GM23338 (cell line): ENCODE results near the gene MRM2. TPM values are rescaled to one million over a fixed set of nuclear protein-coding genes. Genes with fewer than 3 reads are reported as not detected.

Source experiments
- ATAC-seq: fragments of 200-7000 bp; cut with Tn5 transposase; 3 replicates; pipeline ENCODE4 v1.9.1; 2020
- DNase-seq: peaks from one replicate; pipeline ENCODE4 v3.0.0-alpha.2; 2015; ENCODE audit warnings: low spot score
- H2AFZ ChIP-seq: fragments of 200-600 bp; sonication (generic); 2 replicates; pipeline ENCODE4 v1.8.0; 2016; ENCODE audit warnings: antibody characterized with exemption, mild to moderate bottlenecking, moderate library complexity
- H3F3A ChIP-seq: fragments of 200-600 bp; sonication (generic); replicated peaks from 2 replicates; pipeline ENCODE4 v1.8.0; 2017; ENCODE audit warnings: antibody characterized with exemption, mixed run types, low read depth
- H3K27ac ChIP-seq: fragments of 200-600 bp; sonication (generic); 2 replicates; pipeline ENCODE4 v1.6.1; 2016; ENCODE audit warnings: low read depth
- H3K27me3 ChIP-seq: fragments of 200-600 bp; sonication (generic); 2 replicates; pipeline ENCODE4 v1.8.0; 2016; ENCODE audit warnings: mild to moderate bottlenecking, mixed run types, moderate library complexity; ENCODE audit not compliant: insufficient read depth
- H3K36me3 ChIP-seq: fragments of 200-600 bp; sonication (generic); 2 replicates; pipeline ENCODE4 v1.8.0; 2016; ENCODE audit warnings: mild to moderate bottlenecking; ENCODE audit not compliant: insufficient read depth
- H3K4me1 ChIP-seq: fragments of 200-600 bp; sonication (generic); 2 replicates; pipeline ENCODE4 v1.8.0; 2016; ENCODE audit warnings: mild to moderate bottlenecking, moderate library complexity; ENCODE audit not compliant: insufficient read depth
- H3K4me2 ChIP-seq: fragments of 200-600 bp; sonication (generic); 2 replicates; pipeline ENCODE4 v1.7.1; 2017; ENCODE audit warnings: mixed run types
- H3K4me3 ChIP-seq: fragments of 200-600 bp; sonication (generic); 2 replicates; pipeline ENCODE4 v1.6.1; 2016; ENCODE audit warnings: mixed run types
- H3K79me2 ChIP-seq: fragments of 200-600 bp; sonication (generic); replicated peaks from 2 replicates; pipeline ENCODE4 v1.8.0; 2017; ENCODE audit warnings: mild to moderate bottlenecking; ENCODE audit not compliant: insufficient read depth
- H3K9me2 ChIP-seq: fragments of 200-600 bp; sonication (generic); 2 replicates; pipeline ENCODE4 v1.8.0; 2017; ENCODE audit not compliant: insufficient read depth
- H4K20me1 ChIP-seq: fragments of 200-600 bp; sonication (generic); replicated peaks from 2 replicates; pipeline ENCODE4 v1.8.0; 2017; ENCODE audit warnings: mild to moderate bottlenecking; ENCODE audit not compliant: insufficient read depth
- H3K27ac Mint-ChIP-seq: 2 replicates; pipeline ENCODE4 v1.8.0; 2020; ENCODE audit warnings: inconsistent platforms, mild to moderate bottlenecking, moderate library complexity, mixed read lengths
- H3K27me3 Mint-ChIP-seq: 3 replicates; pipeline ENCODE4 v1.8.0; 2022; ENCODE audit warnings: low read depth, mild to moderate bottlenecking, moderate library complexity, mixed read lengths, inconsistent platforms; ENCODE audit not compliant: insufficient read depth, poor library complexity
- H3K36me3 Mint-ChIP-seq: 3 replicates; pipeline ENCODE4 v1.8.0; 2021; ENCODE audit warnings: low read depth, mild to moderate bottlenecking, inconsistent platforms, moderate library complexity, mixed read lengths
- H3K4me1 Mint-ChIP-seq: 3 replicates; pipeline ENCODE4 v1.8.0; 2020; ENCODE audit warnings: mild to moderate bottlenecking, inconsistent platforms, mixed read lengths
- H3K4me3 Mint-ChIP-seq: 3 replicates; pipeline ENCODE4 v1.8.0; 2021; ENCODE audit warnings: moderate library complexity, mild to moderate bottlenecking, inconsistent platforms, mixed read lengths
- H3K9me3 Mint-ChIP-seq: 3 replicates; pipeline ENCODE4 v1.8.0; 2020; ENCODE audit warnings: moderate library complexity, mild to moderate bottlenecking, inconsistent platforms, mixed read lengths
- CREB1 ChIP-seq: fragments of 250-450 bp; sonication (Bioruptor Pico); IDR thresholded peaks from 2 replicates; pipeline ENCODE4 v1.5.0; 2020; ENCODE audit warnings: low read depth, mild to moderate bottlenecking, moderate library complexity
- CTCF ChIP-seq, 2 experiments: fragments of 200-600 bp in 1 of 2; sonication (generic) in 1 of 2; conservative IDR thresholded peaks; 2 replicates each; pipeline versions ENCODE4 v1.5.1 to v1.6.1; 2016 to 2017; ENCODE audit warnings: antibody characterized with exemption in 2 of 2, low read depth in 2 of 2, mild to moderate bottlenecking in 2 of 2, moderate library complexity in 1 of 2
- ETS1 ChIP-seq: IDR thresholded peaks from 2 replicates; pipeline ENCODE4 v1.6.1; 2016; ENCODE audit warnings: antibody characterized with exemption
- EZH2 ChIP-seq: fragments of 200-600 bp; sonication (generic); IDR thresholded peaks from one replicate; pipeline ENCODE4 v1.8.0; 2017; ENCODE audit warnings: antibody characterized with exemption, mild to moderate bottlenecking, low read depth; ENCODE audit not compliant: unreplicated experiment
- EZH2phosphoT487 ChIP-seq: fragments of 200-600 bp; sonication (generic); IDR thresholded peaks from one replicate; pipeline ENCODE4 v1.8.1; 2018; ENCODE audit warnings: antibody characterized with exemption; ENCODE audit not compliant: unreplicated experiment
- JUNB ChIP-seq: IDR thresholded peaks from one replicate; pipeline ENCODE4 v1.6.1; 2016; ENCODE audit warnings: antibody characterized with exemption; ENCODE audit not compliant: unreplicated experiment
- NANOG ChIP-seq: IDR thresholded peaks from 2 replicates; pipeline ENCODE4 v1.6.1; 2016; ENCODE audit warnings: antibody characterized with exemption, borderline replicate concordance
- POLR2AphosphoS5 ChIP-seq: IDR thresholded peaks from 2 replicates; pipeline ENCODE4 v1.6.1; 2016; ENCODE audit warnings: antibody characterized with exemption, low read depth
- STAT1 ChIP-seq: IDR thresholded peaks from one replicate; pipeline ENCODE4 v1.6.1; 2016; ENCODE audit warnings: antibody characterized with exemption; ENCODE audit not compliant: unreplicated experiment
- ZNF114 ChIP-seq: fragments of 250-450 bp; sonication (Bioruptor Pico); IDR thresholded peaks from 2 replicates; pipeline ENCODE4 v1.5.0; 2020; ENCODE audit warnings: mild to moderate bottlenecking, moderate library complexity
- ZNF331 ChIP-seq: fragments of 250-450 bp; sonication (Bioruptor Pico); IDR thresholded peaks from 2 replicates; pipeline ENCODE4 v1.5.0; 2020; ENCODE audit warnings: low read depth, mild to moderate bottlenecking, moderate library complexity
- ZNF462 ChIP-seq: fragments of 250-450 bp; sonication (Bioruptor Pico); IDR thresholded peaks from 2 replicates; pipeline ENCODE4 v1.5.0; 2020; ENCODE audit warnings: mild to moderate bottlenecking, moderate library complexity
- polyA plus RNA-seq: library from polyadenylated mRNA; unstranded; fragments of >200 nt; fragmentation: Nextera tagmentation; extraction: Ambion mirVana; gene quantifications from 2 replicates; pipeline ENCODE4 v1.2.1, GENCODE V29; 2016
- total RNA-seq: library from RNA; depleted of rRNA; stranded (reverse); fragments of >200 nt; shearing (Covaris generic); gene quantifications from 2 replicates; pipeline ENCODE4 v1.2.3, GENCODE V29; 2014

The MRM2 gene
- total and polyA plus RNA-seq, 2 experiments from 2014 or later = 30.0 to 37.8 TPM

- TF ChIP-seq EZH2 (no peak), JUNB (no peak), NANOG (no peak), EZH2phosphoT487 (no peak), STAT1 (no peak), ZNF114 (CRISPR knock-in tag) (no peak), ZNF331 (CRISPR knock-in tag) (no peak)
Measured at GRCh38 chr7:2214636-2215035, 27.4 kb downstream of the MRM2 start (continued).

GRCh38 chr7:2213551-2214215, 28.3 kb downstream of the MRM2 start:
- H3K4me1 Mint-ChIP-seq = no peaks in the 10 kb centered on the region
- H4K20me1 ChIP-seq = no peaks in the 10 kb centered on the region
- no peaks in the 10 kb centered on the region for H3K4me1 ChIP-seq
- peaks cover 18% of the 10 kb centered on the region for H3K36me3 ChIP-seq
- peaks cover 7% of the 10 kb centered on the region for H3K27me3 Mint-ChIP-seq
- no peaks in the 10 kb centered on the region for H3K9me3 Mint-ChIP-seq
- H3K27me3 ChIP-seq = no peaks in the 10 kb centered on the region
- no peak overlapping the region for H2AFZ ChIP-seq
- H3K4me3 ChIP-seq = no peak overlapping the region
- DNase-seq (no peak), ATAC-seq (no peak)
- peaks cover 81% of the 10 kb centered on the region for H3K36me3 Mint-ChIP-seq
- H3K9me2 ChIP-seq = no peaks in the 10 kb centered on the region
- H3K27ac ChIP-seq = no peak overlapping the region
- no peak overlapping the region for H3K27ac Mint-ChIP-seq
- H3K4me2 ChIP-seq = no peak overlapping the region
- no peak overlapping the region for H3K4me3 Mint-ChIP-seq
- H3K79me2 ChIP-seq = no peaks in the 10 kb centered on the region; the same call in 1 of the 2 replicates
- H3F3A ChIP-seq = no peaks in the 10 kb centered on the region
- no peak for TF ChIP-seq ZNF462 (CRISPR knock-in tag)
- no peak for TF ChIP-seq NANOG
- no peak for TF ChIP-seq EZH2phosphoT487
- TF ChIP-seq ZNF331 (CRISPR knock-in tag) = no peak
- no peak for TF ChIP-seq CREB1
- TF ChIP-seq POLR2AphosphoS5 = no peak
- no peak for TF ChIP-seq CTCF (conservative IDR thresholded peaks at IDR 0.05; ENCODE audit: low read depth in 2 of 2)
- TF ChIP-seq ETS1 = no peak
- TF ChIP-seq JUNB = no peak
- TF ChIP-seq EZH2 = no peak
- no peak for TF ChIP-seq ZNF114 (CRISPR knock-in tag)
